ENCODE data around the gene PRKCH.

The PRKCH gene

DNA sequence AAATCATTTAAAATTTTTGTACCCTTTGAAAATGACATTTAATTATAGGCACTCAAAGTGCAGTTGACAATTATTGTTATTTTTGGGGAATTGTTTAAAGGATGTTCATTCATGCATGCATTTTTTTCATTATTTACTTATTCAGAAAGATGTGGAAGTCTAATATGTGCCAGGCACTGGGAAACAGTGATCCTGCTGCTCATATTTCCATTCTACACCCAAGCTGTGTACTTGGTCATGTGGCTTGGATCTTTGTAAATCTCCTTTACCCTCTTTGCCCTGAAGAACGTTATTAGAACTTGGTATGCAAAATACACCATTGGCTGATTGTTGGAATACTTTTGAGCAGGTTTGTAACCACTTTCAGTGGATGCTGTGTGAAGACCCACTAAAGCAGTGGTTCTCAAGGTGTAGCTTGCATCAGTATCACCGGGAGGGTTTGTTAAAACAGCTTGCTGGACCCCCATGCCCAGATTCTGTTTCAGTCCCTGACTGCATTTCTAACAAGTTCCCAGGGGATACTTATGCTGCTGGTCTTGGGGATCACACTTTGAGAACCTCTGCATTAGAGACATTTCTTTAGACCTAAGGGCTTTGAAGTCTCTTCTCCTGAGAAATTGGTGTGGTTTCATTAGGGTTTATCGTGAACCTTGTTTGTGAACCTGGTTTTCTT is 47.5 kb downstream of the PRKCH start:
- DNase-seq: peak in 1 of 3 experiments; percentile 29

DNA sequence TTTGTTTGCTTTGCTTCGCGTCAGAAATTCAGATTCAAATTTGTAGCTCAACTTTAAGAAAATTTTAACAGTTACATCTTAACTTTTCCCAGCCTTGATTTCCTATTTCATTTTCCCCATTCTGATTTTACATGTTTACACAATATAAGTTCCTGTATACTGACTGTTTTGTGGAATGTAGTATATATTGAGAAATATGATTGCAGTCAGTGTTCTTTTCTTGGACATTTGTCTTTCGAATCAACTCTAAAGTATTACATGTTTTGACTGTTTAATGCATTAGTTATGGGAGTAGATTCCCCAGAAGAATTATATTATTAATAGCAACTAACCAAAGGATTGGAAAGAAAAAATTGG is 48.1 kb downstream of the PRKCH start:
- no peak for DNase-seq

- DNase-seq: no peak
Observed at GRCh38 chr14:61372379-61372778, 51.0 kb downstream of the PRKCH start.

DNA sequence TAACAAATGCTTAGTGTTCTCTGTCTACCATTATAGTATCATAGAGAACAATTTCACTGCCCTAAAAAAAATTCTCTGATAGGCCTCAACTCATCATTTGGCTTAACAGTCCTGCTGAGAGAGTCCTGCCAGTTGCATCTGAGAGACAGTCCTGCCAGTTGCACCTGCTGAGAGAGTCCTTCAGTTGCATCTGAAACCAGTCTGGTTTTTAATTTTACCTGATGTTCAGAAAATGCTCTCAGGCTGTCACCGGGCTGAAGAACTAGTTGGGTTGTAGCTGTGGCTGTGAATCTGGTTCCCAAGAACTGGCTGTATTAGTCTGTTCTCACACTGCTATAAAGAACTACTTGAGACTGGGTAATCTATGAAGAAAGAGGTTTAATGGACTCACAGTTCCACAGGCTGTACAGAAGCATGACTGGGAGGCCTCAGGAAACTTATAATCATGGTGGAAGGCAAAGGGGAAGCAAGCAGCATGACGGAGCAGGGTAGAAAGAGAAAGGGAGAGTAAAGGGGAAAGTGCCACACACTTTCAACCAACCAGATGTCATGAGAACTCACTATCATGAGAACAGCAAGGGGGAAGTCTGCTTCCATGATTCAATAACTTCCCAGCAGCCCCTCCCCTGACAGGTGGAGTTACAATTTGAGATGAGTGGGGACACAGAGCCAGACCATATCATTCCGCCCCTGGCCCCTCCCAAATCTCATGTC is 51.6 kb downstream of the PRKCH start:
- no peak for DNase-seq

DNA sequence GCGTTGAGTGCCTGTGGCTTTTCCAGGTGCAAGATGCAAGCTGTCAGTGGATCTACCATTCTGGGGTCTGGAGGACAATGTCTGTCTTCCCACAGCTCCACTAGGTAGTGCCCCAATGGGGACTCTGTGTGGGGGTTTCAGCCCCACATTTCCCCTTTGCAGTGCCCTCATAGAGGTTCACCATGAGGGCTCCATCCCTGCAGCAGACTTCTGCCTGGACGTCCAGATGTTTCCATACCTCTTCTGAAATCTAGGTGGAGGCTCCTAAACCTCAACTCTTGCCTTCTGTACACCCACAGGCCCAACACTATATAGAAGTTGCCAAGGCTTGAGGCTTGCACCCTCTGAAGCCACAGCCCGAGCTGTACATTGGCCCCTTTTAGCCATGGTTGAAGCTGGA is 52.9 kb downstream of the PRKCH start:
- DNase-seq: peak in 1 of 3 experiments; percentile 6

GRCh38 chr14:61375218-61375617 is 53.8 kb downstream of the PRKCH start:
- DNase-seq: no peak

DNA sequence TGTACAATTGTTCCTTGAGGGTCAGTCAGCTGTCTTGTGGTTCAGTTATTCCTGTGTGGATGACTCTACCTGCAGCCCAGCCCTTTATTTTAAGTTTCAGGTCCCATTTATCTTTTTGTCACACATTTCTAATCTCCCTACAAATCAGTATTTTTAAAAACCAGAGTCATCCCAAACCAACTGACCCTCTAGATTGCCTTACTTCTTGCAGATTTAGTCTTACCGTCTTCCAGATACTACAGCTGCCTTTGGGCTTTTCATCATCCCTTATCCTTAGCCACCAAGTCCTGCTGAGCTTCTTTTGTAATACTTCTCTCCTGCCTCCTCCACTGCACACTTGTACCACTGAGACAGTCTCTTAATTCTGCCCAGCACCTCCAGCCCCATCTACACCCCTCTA is 54.9 kb downstream of the PRKCH start:
- no peak for DNase-seq

GRCh38 chr14:61377749-61378148 is 56.4 kb downstream of the PRKCH start:
- DNase-seq: no peak

- DNase-seq: no peak
Observed at GRCh38 chr14:61379639-61380184, 58.3 kb downstream of the PRKCH start.

GRCh38 chr14:61380984-61381383 is 59.6 kb downstream of the PRKCH start:
- no peak for DNase-seq

DNA sequence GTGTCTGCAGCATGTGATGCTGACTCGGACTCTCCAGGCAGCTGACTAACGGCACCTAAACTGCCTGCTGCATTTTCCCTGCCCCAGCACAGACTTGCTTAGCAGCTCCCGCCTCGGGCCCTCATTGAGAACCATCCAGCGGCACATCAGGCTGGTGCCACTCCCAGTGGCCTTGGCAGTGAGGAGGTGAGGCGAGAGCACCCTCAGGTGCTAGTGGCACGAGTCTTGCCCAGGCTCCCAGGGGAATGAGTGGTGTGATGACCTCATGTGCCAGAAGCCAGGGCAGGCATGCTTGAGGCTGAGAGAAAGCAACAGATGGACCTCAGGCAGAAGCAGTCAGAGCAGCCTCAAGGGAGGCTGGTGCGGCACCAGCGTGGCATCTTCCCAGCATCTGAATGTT is 60.2 kb downstream of the PRKCH start:
- DNase-seq: no peak

DNA sequence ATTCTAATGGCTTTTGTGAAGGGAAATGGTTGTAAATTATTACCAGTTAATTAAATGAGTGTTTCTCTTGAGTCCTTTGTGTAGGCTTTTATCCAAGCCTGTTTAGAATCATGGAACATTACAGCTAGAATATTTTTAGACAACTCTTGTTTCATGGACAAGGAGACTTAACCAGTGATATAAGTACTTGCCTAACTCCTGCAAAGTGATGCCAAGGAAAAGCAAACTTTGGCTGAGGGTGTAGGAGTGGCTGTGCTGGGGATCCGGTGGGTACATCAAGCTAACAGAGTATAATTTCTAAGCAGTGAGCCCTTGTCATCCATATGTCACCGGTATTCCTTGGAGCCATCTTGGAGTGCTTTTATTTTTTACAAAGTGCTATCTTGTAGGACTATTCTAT is 61.5 kb downstream of the PRKCH start:
- no peak for DNase-seq

DNA sequence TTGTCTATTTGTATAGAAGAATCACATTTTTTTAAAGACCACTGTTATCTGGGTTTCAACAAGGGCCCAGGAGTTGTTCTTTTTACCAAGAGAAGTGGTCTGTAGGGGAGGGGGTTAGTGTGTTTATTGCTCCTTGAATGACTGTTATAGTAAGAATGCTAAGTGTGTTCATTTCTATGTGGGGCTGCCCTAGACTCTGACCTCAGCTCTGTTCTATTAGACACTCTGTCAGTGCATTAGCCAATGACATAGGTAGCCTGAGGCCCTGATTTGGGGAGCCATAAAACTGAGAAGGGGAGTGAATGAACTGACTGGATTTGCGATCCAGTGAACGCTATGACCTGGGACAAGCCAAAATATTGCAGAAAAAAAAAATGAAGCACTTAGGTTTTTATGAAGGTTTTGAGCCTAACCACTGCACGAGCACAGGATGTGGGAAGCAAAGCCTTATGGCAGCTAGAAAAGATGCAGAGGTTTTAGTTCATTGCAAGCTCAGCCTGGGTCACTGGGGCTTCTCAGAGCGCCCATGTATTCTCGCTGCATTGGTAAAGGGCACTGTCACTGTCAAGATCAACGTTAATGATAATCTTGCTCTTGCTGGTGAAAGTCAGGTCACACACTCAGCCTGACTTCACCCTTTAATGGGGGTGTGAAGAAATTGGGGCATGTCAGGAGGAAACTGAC is 63.8 kb downstream of the PRKCH start:
- no peak for DNase-seq

- DNase-seq: no peak
Observed at GRCh38 chr14:61386173-61386772, 64.9 kb downstream of the PRKCH start.

GRCh38 chr14:61387076-61387475 is 65.7 kb downstream of the PRKCH start:
- no peak for DNase-seq

GRCh38 chr14:61388173-61388975 is 67.0 kb downstream of the PRKCH start:
- peak in 2 of 3 experiments; percentile 42 to 84 for DNase-seq

DNA sequence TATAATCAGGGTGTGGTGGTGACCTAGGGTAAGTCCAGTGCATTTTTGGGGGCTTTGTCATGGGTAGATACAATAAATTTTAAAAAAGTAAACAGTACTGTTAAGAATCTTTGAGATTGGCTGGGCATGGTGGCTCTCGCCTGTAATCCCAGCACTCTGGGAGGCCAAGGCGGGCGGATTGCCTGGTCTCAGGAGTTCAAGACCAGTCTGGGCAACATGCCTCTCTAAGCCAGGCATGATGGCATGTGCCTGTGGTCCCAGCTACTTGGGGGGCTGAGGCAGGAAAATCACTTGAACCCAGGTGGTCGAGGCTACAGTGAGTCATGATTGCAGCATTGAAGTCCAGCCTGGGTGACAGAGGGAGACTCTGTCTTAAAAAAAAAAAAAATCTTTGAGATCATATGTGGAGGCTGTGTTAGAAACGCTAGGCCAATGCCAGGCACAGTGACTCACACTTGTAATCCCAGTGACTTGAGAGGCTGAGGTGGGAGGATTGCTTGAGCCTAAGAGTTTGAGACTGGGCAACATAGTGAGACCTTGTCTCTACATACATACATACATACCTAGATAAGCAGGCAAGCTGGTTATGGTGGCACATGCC is 67.7 kb downstream of the PRKCH start:
- DNase-seq: no peak

DNA sequence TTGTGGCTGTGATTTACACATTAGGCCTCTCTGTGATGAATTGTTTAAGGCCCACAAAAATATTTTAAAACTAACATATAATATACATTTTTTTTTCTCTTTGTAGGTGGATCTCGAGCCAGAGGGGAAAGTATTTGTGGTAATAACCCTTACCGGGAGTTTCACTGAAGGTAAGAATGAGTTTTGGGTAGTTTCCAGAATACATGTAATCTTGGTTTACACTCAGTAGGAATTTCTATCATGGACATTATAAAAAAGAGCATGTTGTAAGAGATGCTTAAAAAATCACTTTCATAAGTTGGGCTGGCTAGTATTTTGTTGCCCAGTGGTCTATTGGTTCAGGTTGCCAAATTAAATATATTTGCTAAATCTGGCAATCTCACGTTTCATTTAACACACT is 69.7 kb downstream of the PRKCH start:
- no peak for DNase-seq

- peak in 1 of 3 experiments; percentile 34 for DNase-seq
Observed at GRCh38 chr14:61392297-61392696, 70.9 kb downstream of the PRKCH start.

GRCh38 chr14:61394542-61394941 is 73.2 kb downstream of the PRKCH start:
- DNase-seq: no peak

DNA sequence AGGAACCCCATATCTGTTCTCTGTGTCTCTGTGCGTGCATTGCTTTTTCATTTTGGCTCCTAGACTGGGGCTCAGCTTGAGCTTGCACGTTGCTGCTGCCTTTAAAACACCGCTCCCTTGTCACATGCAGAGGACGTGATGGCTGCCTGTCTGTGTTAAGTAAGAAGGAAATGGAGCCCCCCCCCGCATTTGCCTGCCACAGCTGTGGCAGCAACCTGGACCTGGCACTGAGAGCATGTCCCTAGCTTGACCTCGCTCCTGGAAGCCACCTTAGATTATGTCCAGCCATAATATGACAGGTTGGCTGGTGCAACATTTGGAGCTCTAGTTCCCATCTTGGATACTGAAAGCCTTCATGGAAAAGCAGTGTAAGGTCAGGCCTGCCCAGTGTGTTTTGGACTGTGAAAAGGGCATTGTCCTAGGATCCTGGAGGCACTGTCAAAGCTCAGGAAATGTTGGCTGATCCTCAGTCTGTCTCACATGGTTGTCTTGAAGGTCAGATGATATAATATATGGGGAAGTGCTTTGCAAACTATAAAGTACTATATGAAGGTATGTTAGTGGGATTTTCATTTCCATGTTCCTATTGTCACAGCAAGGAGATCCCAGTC is 73.8 kb downstream of the PRKCH start:
- no peak for DNase-seq

DNA sequence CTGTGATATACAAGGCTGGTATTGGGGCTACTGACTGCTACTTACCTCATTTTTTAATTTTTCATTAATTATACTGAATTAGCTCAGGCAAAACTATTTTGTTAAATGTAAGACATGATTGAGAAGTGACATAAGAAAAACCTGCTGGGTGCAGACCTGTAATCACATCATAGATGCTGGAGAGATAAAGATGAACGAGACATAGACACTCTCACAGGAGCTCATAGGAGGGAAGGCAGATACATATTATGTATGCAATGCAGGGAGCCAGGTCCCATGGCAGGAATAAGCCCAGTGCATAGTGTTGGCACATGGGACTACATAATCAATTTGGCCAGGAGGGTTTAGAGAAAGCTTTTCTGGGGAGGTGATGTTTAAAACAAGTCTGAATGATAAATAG is 74.9 kb downstream of the PRKCH start:
- no peak for DNase-seq
